AG10803 (cell line): ENCODE measurements around the gene RABGAP1L.
A peak's percentile ranks its signal among the peaks of the same experiment; 100 is the strongest.
"Not testable (repeated sequence)": the region's sequence is repeated elsewhere in the genome, so short reads cannot be mapped to it uniquely, and the experiment has no call there.

Experiments
- DNase-seq: peaks from one replicate; pipeline ENCODE4 v3.0.0; 2010; ENCODE audit warnings: low read depth
- H3K4me3 ChIP-seq: 2 replicates; pipeline ENCODE4 v1.5.1; 2011; ENCODE audit warnings: mild to moderate bottlenecking, low read length, control low read depth
- TF ChIP-seq, protein P1 (sequence below): conservative IDR thresholded peaks from 2 replicates; pipeline ENCODE4 v1.5.1; 2011; ENCODE audit warnings: mild to moderate bottlenecking, low read length, control low read depth, inconsistent platforms

Gene RABGAP1L

DNA sequence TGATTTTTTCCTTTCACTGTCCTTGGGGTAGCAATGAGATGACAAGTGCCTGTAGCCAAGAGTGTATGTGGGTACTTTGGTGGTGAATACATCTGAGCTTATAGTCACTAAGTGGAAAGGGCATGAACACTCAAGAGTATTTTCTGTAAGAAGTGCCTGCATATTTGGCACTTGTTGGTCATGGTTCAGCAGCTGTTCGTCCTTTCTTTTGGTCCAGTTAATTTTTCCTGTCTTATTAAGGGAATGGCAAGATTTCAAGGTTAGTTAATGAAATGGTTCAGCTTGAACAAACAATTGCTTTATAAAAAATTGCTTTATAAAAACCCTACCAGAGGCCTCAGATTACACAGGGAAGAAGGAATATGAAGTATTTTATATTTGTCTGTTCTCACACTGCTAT, 239.9 kb downstream of the RABGAP1L start:
- no peak for DNase-seq
- TF ChIP-seq, protein P1, sequence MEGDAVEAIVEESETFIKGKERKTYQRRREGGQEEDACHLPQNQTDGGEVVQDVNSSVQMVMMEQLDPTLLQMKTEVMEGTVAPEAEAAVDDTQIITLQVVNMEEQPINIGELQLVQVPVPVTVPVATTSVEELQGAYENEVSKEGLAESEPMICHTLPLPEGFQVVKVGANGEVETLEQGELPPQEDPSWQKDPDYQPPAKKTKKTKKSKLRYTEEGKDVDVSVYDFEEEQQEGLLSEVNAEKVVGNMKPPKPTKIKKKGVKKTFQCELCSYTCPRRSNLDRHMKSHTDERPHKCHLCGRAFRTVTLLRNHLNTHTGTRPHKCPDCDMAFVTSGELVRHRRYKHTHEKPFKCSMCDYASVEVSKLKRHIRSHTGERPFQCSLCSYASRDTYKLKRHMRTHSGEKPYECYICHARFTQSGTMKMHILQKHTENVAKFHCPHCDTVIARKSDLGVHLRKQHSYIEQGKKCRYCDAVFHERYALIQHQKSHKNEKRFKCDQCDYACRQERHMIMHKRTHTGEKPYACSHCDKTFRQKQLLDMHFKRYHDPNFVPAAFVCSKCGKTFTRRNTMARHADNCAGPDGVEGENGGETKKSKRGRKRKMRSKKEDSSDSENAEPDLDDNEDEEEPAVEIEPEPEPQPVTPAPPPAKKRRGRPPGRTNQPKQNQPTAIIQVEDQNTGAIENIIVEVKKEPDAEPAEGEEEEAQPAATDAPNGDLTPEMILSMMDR, result no peak
- H3K4me3 ChIP-seq, result no peak overlapping the region

DNA sequence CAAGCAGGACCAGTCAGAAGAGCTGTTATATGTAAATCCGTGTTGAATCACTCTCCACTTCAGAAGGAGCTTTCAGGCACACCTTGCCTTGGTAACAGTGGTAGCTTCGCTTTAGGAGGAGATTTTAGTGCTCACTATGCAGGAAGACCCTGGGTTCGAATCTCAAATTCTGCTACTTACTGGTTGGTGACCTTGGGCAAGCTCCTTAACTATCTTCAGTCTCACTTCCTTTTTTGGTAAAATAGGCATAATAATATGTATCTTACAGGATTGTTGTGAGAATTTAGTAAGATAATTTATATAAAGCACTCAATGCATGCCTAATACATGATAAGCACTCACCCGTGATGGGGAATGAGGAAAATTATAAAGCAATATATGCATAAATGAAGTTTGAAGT, 241.8 kb downstream of the RABGAP1L start:
- H3K4me3 ChIP-seq, result no peak overlapping the region
- DNase-seq, result no peak
- TF ChIP-seq, protein P1, result no peak

DNA sequence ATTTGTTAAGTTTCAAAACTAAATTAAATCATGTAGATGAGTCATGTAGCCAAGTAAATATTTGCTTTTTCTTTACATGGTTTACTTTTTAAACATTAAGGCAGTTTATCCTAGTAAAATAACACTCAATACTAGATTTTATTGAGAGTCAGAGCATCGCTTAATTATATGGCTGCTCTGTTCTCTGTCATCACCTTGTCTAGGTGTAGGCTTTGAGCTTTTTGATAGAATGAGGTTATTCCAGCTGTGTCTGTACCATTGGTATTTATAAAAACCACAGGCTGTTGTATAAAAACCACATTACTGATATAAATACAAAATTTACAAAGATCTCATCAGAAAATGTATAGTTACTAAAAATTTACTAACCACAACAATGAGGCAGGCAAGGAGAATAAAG, 245.9 kb downstream of the RABGAP1L start:
- DNase-seq, result no peak
- TF ChIP-seq, protein P1, result no peak
- H3K4me3 ChIP-seq, result no peak overlapping the region

DNA sequence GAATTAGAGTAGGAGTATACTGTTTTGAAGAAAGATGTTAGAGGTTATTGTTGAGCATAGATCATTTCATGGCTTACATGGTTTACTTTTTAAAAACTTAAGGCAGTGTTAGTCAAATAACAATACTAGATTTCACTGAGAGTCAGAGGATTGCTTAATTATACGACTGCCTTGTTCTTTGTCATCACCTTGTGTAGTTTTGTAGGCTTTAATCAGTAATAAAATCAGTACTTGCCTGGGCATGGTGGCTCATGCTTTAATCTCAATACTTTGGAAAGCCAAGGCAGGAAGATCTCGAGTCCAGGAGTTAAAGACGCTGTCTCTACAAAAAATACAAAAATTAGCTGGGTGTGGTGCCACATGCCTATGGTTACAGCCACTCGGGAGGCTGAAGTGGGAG, 247.1 kb downstream of the RABGAP1L start:
- no peak for DNase-seq
- no peak overlapping the region for H3K4me3 ChIP-seq
- TF ChIP-seq, protein P1, result no peak

DNA sequence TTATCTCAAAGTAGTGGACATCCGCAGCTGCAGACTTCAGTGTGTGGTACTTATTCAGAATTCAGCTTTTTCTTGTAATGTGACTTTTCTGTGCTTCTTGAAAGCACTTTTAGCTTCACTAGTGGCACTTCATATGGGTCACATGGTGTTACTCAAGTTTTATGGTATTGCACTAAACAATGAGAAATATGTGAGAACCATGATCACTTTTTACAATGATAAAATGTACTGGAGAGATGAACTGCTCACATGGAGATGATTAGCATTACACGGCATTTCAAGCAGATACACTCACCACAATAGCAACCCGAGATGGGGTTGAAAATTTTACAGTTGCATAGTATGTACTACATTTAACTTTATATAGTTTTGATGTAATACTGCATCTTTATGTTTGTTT, 248.3 kb downstream of the RABGAP1L start:
- TF ChIP-seq, protein P1, result no peak
- DNase-seq, result peak; percentile 85
- H3K4me3 ChIP-seq, result no peak overlapping the region

DNA sequence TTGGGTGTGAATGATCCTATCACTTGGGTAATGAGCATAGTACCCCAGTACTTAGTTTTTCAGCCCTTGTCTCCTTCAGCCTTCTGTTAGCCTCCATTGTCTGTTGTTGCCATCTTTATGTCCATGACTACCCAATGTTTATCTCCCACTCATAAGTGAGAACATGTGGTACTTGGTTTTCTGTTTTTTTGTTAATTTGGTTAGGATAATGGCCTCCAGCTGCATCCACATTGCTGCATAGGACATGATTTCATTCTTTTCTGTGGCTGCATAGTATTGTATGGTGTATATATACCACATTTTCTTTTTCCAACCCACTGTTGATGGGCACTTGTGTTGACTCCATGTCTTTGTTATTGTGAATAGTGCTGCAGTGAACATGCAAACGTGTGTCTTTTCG, 248.8 kb downstream of the RABGAP1L start:
- DNase-seq, result peak; percentile 75
- TF ChIP-seq, protein P1, result no peak
- no peak overlapping the region for H3K4me3 ChIP-seq

DNA sequence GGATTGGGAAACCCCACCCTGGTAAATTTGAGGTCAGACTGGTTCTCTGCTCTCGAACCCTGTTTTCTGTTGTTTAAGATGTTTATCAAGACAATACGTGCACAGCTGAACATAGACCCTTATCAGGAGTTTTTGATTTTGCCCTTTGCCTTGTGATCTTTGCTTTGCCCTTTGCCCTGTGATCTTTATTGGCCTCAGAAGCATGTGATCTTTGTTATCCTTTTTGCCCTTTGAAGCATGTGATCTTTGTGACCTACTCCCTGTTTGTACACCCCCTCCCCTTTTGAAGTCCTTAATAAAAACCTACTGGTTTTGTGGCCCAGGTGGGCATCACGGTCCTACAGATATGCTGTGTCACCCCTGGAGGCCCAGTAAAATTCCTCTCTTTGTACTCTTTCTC, 250.5 kb downstream of the RABGAP1L start:
- not testable (repeated sequence) for H3K4me3 ChIP-seq, DNase-seq

DNA sequence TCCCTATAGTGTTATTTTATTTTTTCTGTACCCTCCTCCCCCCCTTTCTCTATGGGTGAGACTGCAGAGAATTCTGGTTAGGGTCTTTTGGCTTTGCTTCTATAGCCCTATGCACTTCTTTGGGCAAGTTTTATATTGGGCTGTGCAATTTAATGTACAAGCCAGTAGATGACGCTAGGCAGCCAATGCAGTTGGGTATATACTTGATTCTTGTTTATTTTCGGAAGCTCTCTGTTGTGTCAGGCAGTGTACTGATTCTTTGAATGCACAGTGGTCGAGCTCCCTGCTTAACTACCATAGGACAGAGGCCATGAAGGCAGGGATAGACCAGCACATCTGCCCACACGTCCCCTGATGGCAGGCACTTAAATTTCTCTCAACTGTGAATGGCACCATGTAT, 254.3 kb downstream of the RABGAP1L start:
- peak; percentile 4 for DNase-seq
- no peak overlapping the region for H3K4me3 ChIP-seq
- TF ChIP-seq, protein P1, result peak; percentile 33; the same call in 1 of the 2 replicates
